Measurements from ENCODE around the gene OR6J1.
"Not testable (repeated sequence)": the region's sequence is repeated elsewhere in the genome, so short reads cannot be mapped to it uniquely, and the experiment has no call there.

Gene OR6J1

GRCh38 chr14:22650046-22650739 lies 6.0 kb upstream of the OR6J1 start:
- no peak for DNase-seq

GRCh38 chr14:22648506-22648905 lies 4.4 kb upstream of the OR6J1 start:
- no peak for DNase-seq

GRCh38 chr14:22646570-22647254 lies 2.6 kb upstream of the OR6J1 start:
- no peak for DNase-seq

- no peak for DNase-seq
Observed at GRCh38 chr14:22641846-22642245, 2.3 kb downstream of the OR6J1 start.

GRCh38 chr14:22640192-22640591 lies 4.0 kb downstream of the OR6J1 start:
- no peak for DNase-seq

GRCh38 chr14:22635980-22636379 lies 8.2 kb downstream of the OR6J1 start:
- DNase-seq: not testable (repeated sequence)

- no peak for DNase-seq
Observed at GRCh38 chr14:22634233-22634900, 9.8 kb downstream of the OR6J1 start.

- no peak for DNase-seq
Observed at GRCh38 chr14:22630486-22630885, 13.7 kb downstream of the OR6J1 start.

GRCh38 chr14:22630066-22630465 lies 14.1 kb downstream of the OR6J1 start:
- DNase-seq: no peak

GRCh38 chr14:22629361-22629760 lies 14.8 kb downstream of the OR6J1 start:
- no peak for DNase-seq

GRCh38 chr14:22627506-22628263 lies 16.5 kb downstream of the OR6J1 start:
- no peak for DNase-seq

GRCh38 chr14:22626590-22626989 lies 17.6 kb downstream of the OR6J1 start:
- DNase-seq: no peak

GRCh38 chr14:22623047-22623446 lies 21.1 kb downstream of the OR6J1 start:
- no peak for DNase-seq

- no peak for DNase-seq
Observed at GRCh38 chr14:22622255-22622654, 21.9 kb downstream of the OR6J1 start.

- DNase-seq: not testable (repeated sequence)
Observed at GRCh38 chr14:22615765-22616164, 28.4 kb downstream of the OR6J1 start.

- DNase-seq: no peak
Observed at GRCh38 chr14:22614240-22614799, 29.8 kb downstream of the OR6J1 start.

- DNase-seq: no peak
Observed at GRCh38 chr14:22613736-22614239, 30.4 kb downstream of the OR6J1 start.

- DNase-seq: no peak
Observed at GRCh38 chr14:22613106-22613695, 31.0 kb downstream of the OR6J1 start.

GRCh38 chr14:22610931-22611330 lies 33.2 kb downstream of the OR6J1 start:
- no peak for DNase-seq

GRCh38 chr14:22607291-22607690 lies 36.9 kb downstream of the OR6J1 start:
- DNase-seq: no peak

GRCh38 chr14:22606380-22606779 lies 37.8 kb downstream of the OR6J1 start:
- DNase-seq: no peak

GRCh38 chr14:22602862-22603261 lies 41.3 kb downstream of the OR6J1 start:
- no peak for DNase-seq

Data from activated CD4-positive, alpha-beta T cell treated with anti-CD3 and anti-CD28 coated beads for 4 hours (primary cell).